COR-L47 (cell line): ENCODE measurements around the gene TBX20.
"Not testable (repeated sequence)": the region's sequence is repeated elsewhere in the genome, so short reads cannot be mapped to it uniquely, and the experiment has no call there.

Experiments
- DNase-seq: peaks from one replicate; lab custom pipeline; 2025; lab: John Stamatoyannopoulos, UW

Gene TBX20

GRCh38 chr7:35220176-35220575, 33.7 kb downstream of the TBX20 start:
- DNase-seq, result not testable (repeated sequence)

DNA sequence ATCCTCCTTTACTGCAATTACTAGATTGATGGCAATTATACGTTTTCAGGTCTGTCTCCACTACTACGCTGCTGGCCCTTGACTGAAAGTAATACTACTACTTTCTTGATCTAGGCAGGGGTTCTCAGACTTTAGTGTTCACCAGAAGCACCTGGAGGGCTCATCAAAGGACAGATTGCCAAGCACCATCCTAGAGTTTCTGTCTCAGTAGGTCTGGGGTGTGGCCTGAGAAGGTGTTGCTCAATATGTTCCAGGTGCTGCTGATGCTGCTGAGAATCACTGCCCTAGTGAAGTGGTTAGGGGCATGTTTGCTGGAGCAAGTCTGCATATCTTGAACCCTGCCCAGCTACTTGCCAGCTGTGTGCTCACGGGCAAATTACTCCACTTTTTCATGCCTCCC, 37.9 kb downstream of the TBX20 start:
- DNase-seq, result not testable (repeated sequence)

DNA sequence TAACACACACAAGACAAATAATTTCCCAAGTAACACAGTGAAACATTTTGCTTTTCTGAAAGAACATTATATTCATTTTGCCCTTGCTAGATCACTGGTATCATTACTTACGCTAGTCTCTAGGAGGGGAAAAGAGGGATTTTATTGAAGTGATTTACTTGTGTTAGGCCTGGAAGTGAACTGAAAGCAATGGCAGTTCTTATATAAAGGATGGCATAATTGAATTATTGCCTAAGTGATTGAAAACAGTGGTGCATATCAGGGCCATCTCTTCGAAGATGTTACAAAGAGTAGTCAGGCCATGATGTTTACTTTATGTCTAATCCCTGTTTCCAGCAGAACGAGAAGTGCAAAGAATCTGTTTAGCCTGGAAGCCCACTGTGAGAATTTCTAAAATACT, 38.8 kb downstream of the TBX20 start:
- DNase-seq, result not testable (repeated sequence)

- not testable (repeated sequence) for DNase-seq
Observed at GRCh38 chr7:35206924-35207323, 47.0 kb downstream of the TBX20 start.

GRCh38 chr7:35204850-35205249, 49.0 kb downstream of the TBX20 start:
- not testable (repeated sequence) for DNase-seq

DNA sequence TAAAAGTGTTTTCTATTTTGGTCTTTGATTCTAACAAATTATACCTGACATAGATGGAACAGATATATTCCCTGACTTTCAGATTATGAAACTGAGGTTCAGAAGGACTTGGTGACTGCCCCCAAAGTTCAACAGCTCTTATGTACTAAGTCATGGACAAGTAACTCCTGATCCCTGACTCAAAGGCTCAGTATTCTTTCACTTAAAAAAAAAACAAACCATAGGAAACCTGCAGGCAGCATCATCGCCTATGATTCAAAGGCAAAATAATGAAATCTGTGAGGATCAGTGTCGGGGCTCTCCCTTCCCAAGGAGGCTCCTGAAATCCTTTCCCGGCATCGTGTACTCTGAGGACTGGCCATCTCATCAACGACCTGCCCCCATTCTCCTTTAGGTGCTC, 49.9 kb downstream of the TBX20 start:
- DNase-seq, result not testable (repeated sequence)

GRCh38 chr7:35202353-35202752, 51.5 kb downstream of the TBX20 start:
- DNase-seq, result not testable (repeated sequence)

GRCh38 chr7:35200170-35200569, 53.7 kb downstream of the TBX20 start:
- peak; percentile 30 for DNase-seq

DNA sequence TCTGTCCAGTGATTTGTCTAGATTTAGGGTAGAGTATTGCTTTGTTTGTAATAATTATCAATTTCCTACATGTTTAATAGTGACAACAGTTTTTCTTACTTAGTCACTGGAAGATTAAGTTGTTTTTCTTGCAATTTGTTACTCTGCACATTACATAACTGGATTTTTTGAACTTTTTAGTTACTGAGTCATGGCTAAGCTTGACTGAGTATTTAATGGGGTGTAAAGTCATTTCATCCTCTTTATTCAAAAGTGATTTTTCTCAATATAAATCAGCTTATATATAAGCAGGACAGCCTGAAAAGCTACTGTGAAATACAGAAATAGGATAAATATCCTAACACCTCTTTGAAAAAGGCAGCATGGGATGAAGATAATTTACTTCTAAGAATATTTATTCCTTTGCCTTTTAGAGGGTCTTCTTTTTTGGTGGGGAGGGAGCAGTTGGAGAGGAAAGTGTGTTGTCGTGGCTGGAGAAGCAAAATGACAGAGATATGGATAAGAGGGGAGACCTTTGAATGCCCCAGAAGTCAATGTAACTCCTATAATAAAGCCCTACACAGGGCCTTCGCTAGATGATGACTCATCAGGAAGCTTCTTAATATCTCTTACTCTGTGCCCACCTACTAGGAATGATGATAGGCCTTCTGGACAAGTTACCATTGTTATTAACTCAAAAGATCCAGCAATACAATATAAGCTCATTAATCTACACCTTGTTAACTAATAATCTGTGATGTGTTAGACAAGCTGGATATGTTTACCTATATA, 55.3 kb downstream of the TBX20 start:
- DNase-seq, result not testable (repeated sequence)

DNA sequence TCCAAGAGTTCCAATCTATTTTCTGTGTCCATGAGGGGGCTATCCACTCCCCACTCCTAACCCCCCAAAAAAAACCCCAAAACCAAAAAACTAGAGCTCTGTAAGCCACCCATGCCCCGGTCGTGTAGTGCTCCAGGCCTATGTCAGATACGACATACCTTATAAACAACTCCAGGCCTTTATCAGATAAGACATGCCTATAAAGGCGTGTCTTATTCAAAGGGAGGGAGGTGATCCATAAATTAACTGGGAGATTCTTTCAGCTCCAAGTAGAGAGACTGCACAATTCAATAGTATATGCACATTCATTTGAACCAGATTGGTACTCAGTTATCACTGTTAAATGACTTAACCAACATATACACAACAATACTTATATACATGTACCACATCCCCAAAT, 62.3 kb downstream of the TBX20 start:
- not testable (repeated sequence) for DNase-seq

- not testable (repeated sequence) for DNase-seq
Observed at GRCh38 chr7:35190146-35190773, 63.6 kb downstream of the TBX20 start.

- DNase-seq, result peak; percentile 11
Observed at GRCh38 chr7:35186751-35187150, 67.1 kb downstream of the TBX20 start.

DNA sequence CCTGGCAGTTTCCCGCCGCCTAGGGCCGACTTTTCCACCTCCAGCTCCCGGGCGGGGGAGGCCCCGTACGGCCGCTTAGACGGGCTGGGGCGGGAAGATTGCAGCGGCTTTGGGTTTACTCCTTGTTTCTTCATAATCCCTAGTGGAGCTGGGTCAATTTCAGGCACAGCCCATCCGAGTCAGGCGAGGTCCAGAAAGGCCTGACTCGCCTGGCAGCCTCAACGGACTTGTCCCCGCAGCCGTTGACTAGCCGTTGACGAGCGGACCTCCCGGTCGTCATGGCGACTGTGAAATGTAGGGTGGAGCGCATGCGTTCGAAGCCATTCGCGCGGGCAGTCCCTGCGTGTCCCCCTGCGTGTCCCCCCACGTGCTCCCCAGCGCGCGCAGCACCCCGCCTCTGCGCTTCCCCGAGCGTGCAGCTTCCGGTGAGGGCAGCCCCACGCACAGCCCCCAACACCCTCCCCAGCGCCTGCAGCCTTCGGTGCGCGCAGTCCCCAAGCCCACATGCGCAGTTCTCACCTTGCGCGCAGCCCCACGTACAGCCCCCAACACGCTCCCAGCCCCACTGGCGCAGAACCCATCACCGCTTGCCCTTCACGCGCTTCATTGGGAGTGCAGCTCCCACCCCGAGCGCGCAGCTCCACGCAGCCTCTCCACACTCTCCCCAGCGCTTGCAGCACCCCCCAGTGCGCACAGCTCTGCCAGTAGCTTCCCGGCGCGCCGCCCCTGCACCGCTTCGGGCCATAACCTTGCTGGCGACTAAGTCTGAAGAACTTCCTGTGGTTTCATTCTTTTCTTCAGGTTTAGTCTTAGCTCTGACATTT, 67.8 kb downstream of the TBX20 start:
- DNase-seq, result peak; percentile 69

GRCh38 chr7:35185578-35185907, 68.4 kb downstream of the TBX20 start:
- DNase-seq, result not testable (repeated sequence)

GRCh38 chr7:35184961-35185360, 68.9 kb downstream of the TBX20 start:
- DNase-seq, result not testable (repeated sequence)

DNA sequence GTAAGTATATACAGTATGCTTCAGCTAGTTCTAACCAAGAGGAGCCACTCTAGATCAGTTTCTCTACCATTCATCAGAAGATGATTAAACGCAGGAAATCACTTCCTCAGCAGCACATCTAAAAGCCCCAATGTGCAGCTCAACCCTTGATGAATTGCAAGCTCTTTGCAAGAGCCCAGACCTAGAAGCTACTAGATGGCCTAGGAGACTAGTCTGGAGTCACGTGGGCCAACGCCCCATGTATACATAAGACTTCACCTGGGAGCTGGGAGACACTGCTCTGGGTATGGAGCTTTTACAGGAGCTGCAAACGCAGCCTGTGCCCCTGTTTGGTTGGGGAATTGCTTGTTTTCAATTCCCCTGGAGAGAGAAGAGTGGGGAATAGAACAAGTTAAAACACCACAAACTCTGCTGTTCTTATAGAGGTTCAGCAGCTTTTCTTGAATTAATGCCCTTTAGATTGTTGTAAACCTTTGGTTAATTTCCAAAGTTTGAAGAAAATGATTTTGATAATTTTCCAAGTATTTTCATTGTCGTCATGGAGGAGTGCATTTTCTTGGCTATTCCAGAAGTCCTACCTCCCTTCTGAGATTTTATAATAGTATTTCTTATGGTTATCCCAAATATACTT, 69.9 kb downstream of the TBX20 start:
- peak; percentile 21 for DNase-seq

GRCh38 chr7:35180665-35181064, 73.2 kb downstream of the TBX20 start:
- not testable (repeated sequence) for DNase-seq

DNA sequence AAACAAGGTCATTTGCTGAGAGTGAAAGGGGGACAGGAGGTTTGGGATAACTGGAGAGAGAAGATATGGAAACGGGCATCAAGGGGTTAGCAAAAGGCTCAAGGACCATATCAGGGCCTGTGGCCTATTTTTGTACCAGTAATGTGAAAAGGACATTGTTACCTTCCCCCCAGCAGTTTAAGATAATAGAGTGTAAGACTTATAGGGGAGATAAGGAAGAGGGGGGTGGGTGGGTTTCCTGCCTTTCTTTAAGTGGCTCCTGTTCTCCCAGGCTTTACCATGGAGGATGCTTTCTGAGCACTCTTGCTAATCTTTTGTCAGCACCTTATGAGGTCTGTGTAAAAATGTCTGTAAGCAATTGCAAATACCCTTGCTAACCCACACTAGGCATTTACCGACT, 80.7 kb downstream of the TBX20 start:
- not testable (repeated sequence) for DNase-seq

DNA sequence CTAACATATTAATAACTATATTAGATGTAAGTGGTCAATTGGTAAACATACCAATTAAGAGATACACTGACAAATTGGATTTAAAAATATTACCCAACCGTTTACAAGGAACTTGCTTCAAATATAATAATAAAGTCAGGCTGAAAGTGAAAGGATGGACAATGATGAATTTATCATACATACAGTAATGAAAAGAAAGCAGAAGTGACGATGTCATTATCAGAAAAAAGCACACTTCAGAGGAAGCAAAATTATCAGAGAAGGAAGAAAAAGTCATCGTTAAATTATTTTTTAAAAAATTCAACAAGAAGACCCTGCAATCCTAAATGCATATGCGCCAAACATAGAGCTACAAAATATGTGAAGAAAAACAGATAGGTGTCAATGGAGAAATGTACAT, 81.8 kb downstream of the TBX20 start:
- DNase-seq, result not testable (repeated sequence)

DNA sequence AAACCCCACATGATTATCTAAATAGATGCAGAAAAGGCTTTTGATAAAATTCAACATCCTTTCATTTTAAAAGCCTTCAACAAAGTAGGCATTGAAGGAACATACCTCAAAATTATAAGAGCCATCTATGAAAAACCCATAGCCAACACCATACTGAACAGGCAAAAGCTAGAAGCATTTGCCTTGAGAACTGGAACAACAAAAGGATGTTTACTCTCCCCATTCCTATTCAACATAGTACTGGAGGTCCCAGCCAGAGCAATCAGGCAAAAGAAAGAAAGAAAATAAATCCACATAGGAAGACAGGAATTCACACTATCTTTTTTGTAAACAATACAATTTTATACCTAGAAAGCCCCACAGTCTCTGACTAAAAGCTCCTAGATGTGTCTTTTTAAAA, 86.2 kb downstream of the TBX20 start:
- DNase-seq, result not testable (repeated sequence)

DNA sequence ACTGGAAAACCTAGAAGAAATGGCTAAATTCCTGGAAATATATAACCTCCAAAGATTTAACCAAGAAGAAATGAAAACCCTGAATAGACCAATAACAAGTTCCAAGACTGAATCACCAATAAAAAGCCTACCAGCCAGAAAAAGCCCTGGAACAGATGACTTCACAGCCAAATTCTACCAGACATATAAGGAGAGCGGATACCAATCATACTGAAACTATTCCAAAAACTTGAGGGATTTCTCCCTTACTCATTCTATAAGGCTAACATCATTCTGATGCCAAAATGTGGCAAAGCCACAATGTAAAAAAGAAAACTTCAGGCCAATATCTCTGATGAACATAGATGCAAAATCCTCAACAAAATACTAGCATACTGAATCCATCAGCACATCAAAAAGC, 86.7 kb downstream of the TBX20 start:
- DNase-seq, result not testable (repeated sequence)

- DNase-seq, result not testable (repeated sequence)
Observed at GRCh38 chr7:35161059-35161740, 92.7 kb downstream of the TBX20 start.
